Effector CD8-positive, alpha-beta T cell (primary cell): ENCODE data around the gene FBXL20.
"Not testable (repeated sequence)": the region's sequence is repeated elsewhere in the genome, so short reads cannot be mapped to it uniquely, and the experiment has no call there.

Experiments used
- DNase-seq: peaks from one replicate; lab custom pipeline; 2025; lab: John Stamatoyannopoulos, UW

The FBXL20 gene

GRCh38 chr17:39380144-39380543 lies 21.3 kb downstream of the FBXL20 start:
- DNase-seq = no peak

- DNase-seq = no peak
Measured at GRCh38 chr17:39376434-39376833, 25.0 kb downstream of the FBXL20 start.

- DNase-seq = not testable (repeated sequence)
Measured at GRCh38 chr17:39367805-39368204, 33.6 kb downstream of the FBXL20 start.

GRCh38 chr17:39365872-39366271 lies 35.6 kb downstream of the FBXL20 start:
- no peak for DNase-seq

GRCh38 chr17:39365242-39365641 lies 36.2 kb downstream of the FBXL20 start:
- DNase-seq = no peak

GRCh38 chr17:39364236-39365025 lies 37.0 kb downstream of the FBXL20 start:
- no peak for DNase-seq

GRCh38 chr17:39361064-39361463 lies 40.4 kb downstream of the FBXL20 start:
- DNase-seq = no peak

GRCh38 chr17:39360537-39360936 lies 40.9 kb downstream of the FBXL20 start:
- no peak for DNase-seq

- no peak for DNase-seq
Measured at GRCh38 chr17:39359994-39360393, 41.4 kb downstream of the FBXL20 start.

GRCh38 chr17:39357986-39358385 lies 43.4 kb downstream of the FBXL20 start:
- DNase-seq = no peak

- no peak for DNase-seq
Measured at GRCh38 chr17:39357488-39357887, 43.9 kb downstream of the FBXL20 start.

GRCh38 chr17:39352986-39353385 lies 48.4 kb downstream of the FBXL20 start:
- no peak for DNase-seq

- DNase-seq = no peak
Measured at GRCh38 chr17:39352511-39352910, 48.9 kb downstream of the FBXL20 start.

- no peak for DNase-seq
Measured at GRCh38 chr17:39351508-39351907, 49.9 kb downstream of the FBXL20 start.

- no peak for DNase-seq
Measured at GRCh38 chr17:39349246-39349645, 52.2 kb downstream of the FBXL20 start.

- DNase-seq = not testable (repeated sequence)
Measured at GRCh38 chr17:39346863-39347262, 54.6 kb downstream of the FBXL20 start.

- DNase-seq = no peak
Measured at GRCh38 chr17:39341541-39341940, 59.9 kb downstream of the FBXL20 start.

- DNase-seq = no peak
Measured at GRCh38 chr17:39340731-39341130, 60.7 kb downstream of the FBXL20 start.

- DNase-seq = no peak
Measured at GRCh38 chr17:39339272-39339671, 62.2 kb downstream of the FBXL20 start.

- DNase-seq = not testable (repeated sequence)
Measured at GRCh38 chr17:39337649-39338048, 63.8 kb downstream of the FBXL20 start.

- DNase-seq = no peak
Measured at GRCh38 chr17:39335704-39336223, 65.7 kb downstream of the FBXL20 start.

- DNase-seq = not testable (repeated sequence)
Measured at GRCh38 chr17:39334008-39334744, 67.2 kb downstream of the FBXL20 start.

GRCh38 chr17:39332092-39332491 lies 69.3 kb downstream of the FBXL20 start:
- no peak for DNase-seq
